ENCODE measurements around the gene VAMP4. TPM values are rescaled to one million over a fixed set of nuclear protein-coding genes. Genes with fewer than 3 reads are reported as not detected.

VAMP4 gene
- total and polyA plus RNA-seq, 2 experiments from 2014 or later: 7.3 to 7.4 TPM

- Histone ChIP-seq H4K20me1 (replicated peaks; ENCODE audit: insufficient read depth) (peaks cover 22% of the 10 kb centered on the region), H3K4me1 (ENCODE audit: insufficient read depth) (peaks cover 14% of the 10 kb centered on the region; the same call in 1 of the 2 replicates), H3K4me3 (peak overlapping the region; percentile 57), H3K36me3 (ENCODE audit: insufficient read depth) (peaks cover 8% of the 10 kb centered on the region), H3K4me2 (peak overlapping the region; percentile 79), H3F3A (replicated peaks; ENCODE audit: low read depth) (peaks cover 10% of the 10 kb centered on the region), H3K27ac (ENCODE audit: low read depth) (peak overlapping the region; percentile 94), H2AFZ (peak overlapping the region; percentile 94), H3K79me2 (replicated peaks; ENCODE audit: insufficient read depth) (peaks cover 41% of the 10 kb centered on the region), H3K9me2 (ENCODE audit: insufficient read depth) (no peaks in the 10 kb centered on the region), H3K27me3 (ENCODE audit: insufficient read depth) (no peaks in the 10 kb centered on the region)
- ATAC-seq (peak; percentile 1; the same call in 1 of the 3 replicates), DNase-seq (ENCODE audit: low spot score) (no peak)
- Mint-ChIP-seq H3K27me3 (ENCODE audit: insufficient read depth, low read depth, poor library complexity) (peaks cover 9% of the 10 kb centered on the region), H3K27ac (peak overlapping the region; percentile 97), H3K4me1 (peaks cover 15% of the 10 kb centered on the region), H3K4me3 (peak overlapping the region; percentile 98), H3K9me3 (no peaks in the 10 kb centered on the region), H3K36me3 (ENCODE audit: low read depth) (peaks cover 36% of the 10 kb centered on the region)
- TF ChIP-seq ZNF331 (CRISPR knock-in tag; IDR thresholded peaks at IDR 0.05; ENCODE audit: low read depth) (no peak), NANOG (IDR thresholded peaks at IDR 0.05; ENCODE audit: borderline replicate concordance) (no peak), EZH2phosphoT487 (IDR thresholded peaks at IDR 0.05; ENCODE audit: unreplicated experiment) (no peak), STAT1 (IDR thresholded peaks at IDR 0.05; ENCODE audit: unreplicated experiment) (no peak), CTCF (conservative IDR thresholded peaks at IDR 0.05; ENCODE audit: low read depth in 2 of 2) (no peak), EZH2 (IDR thresholded peaks at IDR 0.05; ENCODE audit: low read depth, unreplicated experiment) (no peak)
- TF ChIP-seq, protein P1, sequence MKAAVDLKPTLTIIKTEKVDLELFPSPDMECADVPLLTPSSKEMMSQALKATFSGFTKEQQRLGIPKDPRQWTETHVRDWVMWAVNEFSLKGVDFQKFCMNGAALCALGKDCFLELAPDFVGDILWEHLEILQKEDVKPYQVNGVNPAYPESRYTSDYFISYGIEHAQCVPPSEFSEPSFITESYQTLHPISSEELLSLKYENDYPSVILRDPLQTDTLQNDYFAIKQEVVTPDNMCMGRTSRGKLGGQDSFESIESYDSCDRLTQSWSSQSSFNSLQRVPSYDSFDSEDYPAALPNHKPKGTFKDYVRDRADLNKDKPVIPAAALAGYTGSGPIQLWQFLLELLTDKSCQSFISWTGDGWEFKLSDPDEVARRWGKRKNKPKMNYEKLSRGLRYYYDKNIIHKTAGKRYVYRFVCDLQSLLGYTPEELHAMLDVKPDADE (IDR thresholded peaks at IDR 0.05): no peak
Observed at GRCh38 chr1:171780583-171781175, 38.8 kb upstream of the VAMP4 start.

DNA sequence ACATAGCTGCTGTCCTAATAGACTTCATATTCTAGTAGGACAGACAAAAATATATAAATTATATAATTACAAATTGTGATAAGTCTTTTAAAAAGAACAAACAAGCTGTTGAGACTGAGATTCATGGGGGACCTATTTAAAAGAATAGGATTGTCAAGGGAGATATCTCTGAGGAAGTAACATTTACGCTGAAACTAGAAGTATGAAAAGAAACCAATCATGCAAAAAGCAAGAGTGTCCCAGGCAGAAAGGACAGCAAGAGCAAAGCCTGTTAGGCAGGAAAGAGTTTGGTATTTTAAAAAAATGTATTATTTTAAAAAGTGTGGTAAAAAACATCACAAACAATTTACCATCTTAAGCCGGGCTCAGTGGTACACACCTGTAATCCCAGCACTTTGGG, 30.4 kb upstream of the VAMP4 start:
- Histone ChIP-seq H3K4me2 (no peak overlapping the region), H2AFZ (no peak overlapping the region), H3K79me2 (replicated peaks; ENCODE audit: insufficient read depth) (no peaks in the 10 kb centered on the region), H3K4me3 (no peak overlapping the region), H3F3A (replicated peaks; ENCODE audit: low read depth) (no peaks in the 10 kb centered on the region), H3K27me3 (ENCODE audit: insufficient read depth) (no peaks in the 10 kb centered on the region), H3K4me1 (ENCODE audit: insufficient read depth) (peaks cover 10% of the 10 kb centered on the region; the same call in 1 of the 2 replicates), H3K27ac (ENCODE audit: low read depth) (no peak overlapping the region), H3K9me2 (ENCODE audit: insufficient read depth) (no peaks in the 10 kb centered on the region), H4K20me1 (replicated peaks; ENCODE audit: insufficient read depth) (no peaks in the 10 kb centered on the region), H3K36me3 (ENCODE audit: insufficient read depth) (no peaks in the 10 kb centered on the region)
- DNase-seq (ENCODE audit: low spot score) (no peak), ATAC-seq (no peak)
- H3K27ac Mint-ChIP-seq: no peak overlapping the region
- H3K36me3 Mint-ChIP-seq (ENCODE audit: low read depth): no peaks in the 10 kb centered on the region
- peaks cover 8% of the 10 kb centered on the region; the same call in 2 of the 3 replicates for H3K4me1 Mint-ChIP-seq
- no peak overlapping the region for H3K4me3 Mint-ChIP-seq
- TF ChIP-seq STAT1 (IDR thresholded peaks at IDR 0.05; ENCODE audit: unreplicated experiment): no peak
- TF ChIP-seq EZH2 (IDR thresholded peaks at IDR 0.05; ENCODE audit: low read depth, unreplicated experiment): no peak
- no peak for TF ChIP-seq NANOG (IDR thresholded peaks at IDR 0.05; ENCODE audit: borderline replicate concordance)
- no peak for TF ChIP-seq ZNF114 (CRISPR knock-in tag; IDR thresholded peaks at IDR 0.05)
- H3K27me3 Mint-ChIP-seq (ENCODE audit: insufficient read depth, low read depth, poor library complexity): no peaks in the 10 kb centered on the region
- no peaks in the 10 kb centered on the region for H3K9me3 Mint-ChIP-seq

Data from GM23338 (cell line).